IMR-90 (cell line): Measurements from ENCODE around the gene OR52I2. TPM values are rescaled to one million over a fixed set of nuclear protein-coding genes. Genes with fewer than 3 reads are reported as not detected.

Experiments
- ATAC-seq: fragments of 200-7000 bp; cut with Tn5 transposase; 2 replicates; pipeline ENCODE4 v1.9.1; 2020; ENCODE audit warnings: low read depth, mild to moderate bottlenecking, moderate library complexity
- BruUV-seq: library from RNA; stranded (reverse); fragments of 400-500 nt; replicated peaks from 2 replicates; lab custom pipeline; 2021; lab: Mats Ljungman, UMichigan
- CTCF ChIA-PET: fragments of 300-600 bp; formaldehyde crosslinking; extraction: SDS; loops from one replicate; lab custom pipeline; 2021; ENCODE audit warnings: antibody characterized with exemption; lab: Yijun Ruan, JAX
- POLR2A ChIA-PET: fragments of 300-600 bp; sonication (Branson Sonifier 250); formaldehyde crosslinking; loops from one replicate; lab custom pipeline; 2022; ENCODE audit warnings: antibody characterized with exemption; ENCODE audit not compliant: unreplicated experiment; lab: Charles Lee
- DNase-seq: peaks from one replicate; pipeline ENCODE4 v3.0.0; 2013
- H2AFZ ChIP-seq: replicated peaks from 2 replicates; pipeline ENCODE3; 2013; ENCODE audit warnings: low read length, mild to moderate bottlenecking; ENCODE audit not compliant: poor library complexity
- H2AK5ac ChIP-seq: 2 replicates; pipeline ENCODE4 v1.6.1; 2013; ENCODE audit warnings: low read depth, low read length, inconsistent platforms
- H2AK9ac ChIP-seq: replicated peaks from 2 replicates; pipeline ENCODE3; 2013; ENCODE audit warnings: mild to moderate bottlenecking, low read depth, low read length, moderate library complexity; ENCODE audit not compliant: poor library complexity
- H2BK120ac ChIP-seq: 2 replicates; pipeline ENCODE4 v1.6.1; 2013; ENCODE audit warnings: low read depth, low read length, inconsistent platforms
- H2BK15ac ChIP-seq: 3 replicates; pipeline ENCODE4 v1.6.1; 2013; ENCODE audit warnings: low read depth, low read length, inconsistent platforms
- H2BK20ac ChIP-seq: 2 replicates; pipeline ENCODE4 v1.6.1; 2013; ENCODE audit warnings: low read depth, mild to moderate bottlenecking, inconsistent platforms, low read length, moderate library complexity
- H2BK5ac ChIP-seq: 2 replicates; pipeline ENCODE4 v1.6.1; 2013; ENCODE audit warnings: mild to moderate bottlenecking, low read depth, low read length, inconsistent platforms; ENCODE audit not compliant: poor library complexity, severe bottlenecking
- H3K14ac ChIP-seq: replicated peaks from 2 replicates; pipeline ENCODE4 v1.6.1; 2013; ENCODE audit warnings: low read depth, low read length, inconsistent platforms
- H3K18ac ChIP-seq: 2 replicates; pipeline ENCODE4 v1.6.1; 2013; ENCODE audit warnings: low read depth, low read length, control low read depth
- H3K23ac ChIP-seq: 2 replicates; pipeline ENCODE4 v1.6.1; 2013; ENCODE audit warnings: low read depth, low read length, inconsistent platforms
- H3K27ac ChIP-seq: 2 replicates; pipeline ENCODE4 v1.5.1; 2013; ENCODE audit warnings: mild to moderate bottlenecking, control low read depth, low read length; ENCODE audit not compliant: insufficient read depth
- H3K27me3 ChIP-seq: 2 replicates; pipeline ENCODE4 v1.6.1; 2013; ENCODE audit warnings: low read length; ENCODE audit not compliant: control insufficient read depth, insufficient read depth
- H3K36me3 ChIP-seq: 2 replicates; pipeline ENCODE4 v1.6.1; 2013; ENCODE audit warnings: low read length, mixed read lengths; ENCODE audit not compliant: control insufficient read depth, insufficient read depth
- H3K4ac ChIP-seq: 2 replicates; pipeline ENCODE4 v1.6.1; 2013; ENCODE audit warnings: low read depth, low read length, inconsistent platforms
- H3K4me1 ChIP-seq: 2 replicates; pipeline ENCODE4 v1.6.1; 2013; ENCODE audit warnings: low read length, mixed read lengths; ENCODE audit not compliant: control insufficient read depth, insufficient read depth
- H3K4me2 ChIP-seq: 2 replicates; pipeline ENCODE4 v1.6.1; 2013; ENCODE audit warnings: low read depth, mild to moderate bottlenecking, control low read depth, low read length, moderate library complexity
- H3K4me3 ChIP-seq: 2 replicates; pipeline ENCODE4 v1.5.1; 2013; ENCODE audit warnings: low read depth, mild to moderate bottlenecking, control low read depth, low read length, moderate library complexity; ENCODE audit not compliant: insufficient read depth
- H3K56ac ChIP-seq: 2 replicates; pipeline ENCODE4 v1.6.1; 2013; ENCODE audit warnings: low read length, inconsistent platforms; ENCODE audit not compliant: insufficient read depth; ENCODE audit errors: extremely low read depth
- H3K79me1 ChIP-seq, 2 experiments: 2 replicates each; pipeline ENCODE4 v1.6.1; 2013; ENCODE audit warnings: low read length in 2 of 2, inconsistent platforms in 1 of 2, low read depth in 1 of 2
- H3K9ac ChIP-seq: 2 replicates; pipeline ENCODE4 v1.6.1; 2013; ENCODE audit warnings: low read depth, low read length, control low read depth
- H3K9me1 ChIP-seq: 2 replicates; pipeline ENCODE4 v1.6.1; 2013; ENCODE audit warnings: low read length, inconsistent platforms; ENCODE audit not compliant: insufficient read depth
- H3K9me3 ChIP-seq: 2 replicates; pipeline ENCODE4 v1.6.1; 2013; ENCODE audit warnings: low read length; ENCODE audit not compliant: control insufficient read depth, insufficient read depth
- H4K20me1 ChIP-seq: 2 replicates; pipeline ENCODE4 v1.6.1; 2013; ENCODE audit warnings: low read length, inconsistent platforms; ENCODE audit not compliant: insufficient read depth
- H4K5ac ChIP-seq: 2 replicates; pipeline ENCODE4 v1.6.1; 2013; ENCODE audit warnings: mild to moderate bottlenecking, low read depth, low read length, control low read depth
- H4K8ac ChIP-seq, 2 experiments: 2 replicates each; pipeline ENCODE4 v1.6.1; 2013; ENCODE audit warnings: low read depth in 2 of 2, low read length in 2 of 2, control low read depth in 1 of 2, inconsistent platforms in 1 of 2
- H4K91ac ChIP-seq: 2 replicates; pipeline ENCODE4 v1.6.1; 2013; ENCODE audit warnings: low read depth, low read length, inconsistent platforms; ENCODE audit not compliant: insufficient read depth
- CEBPB ChIP-seq: IDR thresholded peaks from 2 replicates; pipeline ENCODE4 v1.6.1; 2012; ENCODE audit warnings: low read depth, low read length, improper control_type of control experiment
- CHD1 ChIP-seq: IDR thresholded peaks from 2 replicates; pipeline ENCODE4 v1.6.1; 2012; ENCODE audit warnings: low read depth, low read length, improper control_type of control experiment
- FOS ChIP-seq: fragments of 150-350 bp; IDR thresholded peaks from 2 replicates; pipeline ENCODE4 v1.6.1; 2016; ENCODE audit warnings: low read depth, low read length
- MAFK ChIP-seq: IDR thresholded peaks from 2 replicates; pipeline ENCODE4 v1.6.1; 2012; ENCODE audit warnings: low read depth, low read length, improper control_type of control experiment
- MAZ ChIP-seq: IDR thresholded peaks from 2 replicates; pipeline ENCODE4 v1.6.1; 2012; ENCODE audit warnings: low read depth, mild to moderate bottlenecking, low read length, improper control_type of control experiment, moderate library complexity, borderline replicate concordance
- MXI1 ChIP-seq: IDR thresholded peaks from 2 replicates; pipeline ENCODE4 v1.6.1; 2012; ENCODE audit warnings: low read depth, mild to moderate bottlenecking, low read length, moderate library complexity, borderline replicate concordance
- NFE2L2 ChIP-seq: fragments of 150-350 bp; IDR thresholded peaks from 2 replicates; pipeline ENCODE4 v1.6.1; 2016; ENCODE audit warnings: low read depth, mild to moderate bottlenecking, low read length
- POLR2A ChIP-seq: IDR thresholded peaks from 2 replicates; pipeline ENCODE4 v1.6.1; 2012; ENCODE audit warnings: mild to moderate bottlenecking, low read depth, low read length
- RAD21 ChIP-seq: IDR thresholded peaks from 2 replicates; pipeline ENCODE4 v1.6.1; 2012; ENCODE audit warnings: low read length, improper control_type of control experiment
- RFX5 ChIP-seq: IDR thresholded peaks from 2 replicates; pipeline ENCODE4 v1.8.0; 2012; ENCODE audit warnings: low read depth, mild to moderate bottlenecking, low read length, moderate library complexity
- USF2 ChIP-seq: fragments of 150-350 bp; IDR thresholded peaks from 2 replicates; pipeline ENCODE4 v1.6.1; 2017; ENCODE audit warnings: mild to moderate bottlenecking, antibody characterized with exemption, low read length, low read depth
- WGBS, 2 experiments: methylation state at CpG; one replicate each; pipeline versions ENCODE4 v1.1.5 to v1.1.7; 2013; ENCODE audit warnings: missing lambda C conversion rate in 2 of 2; ENCODE audit not compliant: insufficient read length in 1 of 2; ENCODE audit errors: extremely low coverage in 2 of 2; 5-methylcytosine and 5-hydroxymethylcytosine counted together
- dilution Hi-C: fragments of 300-500 bp; cut with HindIII; formaldehyde crosslinking; loops from one replicate; pipeline ENCODE4 v1.14.3; 2018; ENCODE audit warnings: low sequenced_read_pairs; ENCODE audit not compliant: unreplicated experiment
- in situ Hi-C: fragments of 300-500 bp; cut with MboI; formaldehyde crosslinking; loops from 3 replicates; pipeline ENCODE4 v1.14.3; 2019; ENCODE audit warnings: low sequenced_read_pairs, inconsistent platforms, mixed read lengths
- intact Hi-C: fragments of 100-400 bp; cut with micrococcal nuclease; formaldehyde crosslinking; loops from 2 replicates; pipeline ENCODE4 v1.10.0; 2022
- polyA plus RNA-seq, 3 experiments: library from polyadenylated mRNA; depleted of rRNA; stranded (reverse); fragments of >200 nt; gene quantifications; 2 replicates each; pipeline ENCODE4 v1.2.3, GENCODE V29; 2012; ENCODE audit warnings: low replicate concordance in 1 of 3
- total RNA-seq: library from RNA; depleted of rRNA; stranded (reverse); fragments of >200 nt; gene quantifications from 2 replicates; pipeline ENCODE4 v1.2.3, GENCODE V29; 2012
- TF ChIP-seq, protein P1 (sequence below): fragments of 150-350 bp; IDR thresholded peaks from 2 replicates; pipeline ENCODE4 v1.6.1; 2016; ENCODE audit warnings: low read depth, mild to moderate bottlenecking, low read length, moderate library complexity, borderline replicate concordance

The OR52I2 gene
- total and polyA plus RNA-seq, 2 of the 4 experiments (the other 2 are of a cell fraction), result not detected

DNA sequence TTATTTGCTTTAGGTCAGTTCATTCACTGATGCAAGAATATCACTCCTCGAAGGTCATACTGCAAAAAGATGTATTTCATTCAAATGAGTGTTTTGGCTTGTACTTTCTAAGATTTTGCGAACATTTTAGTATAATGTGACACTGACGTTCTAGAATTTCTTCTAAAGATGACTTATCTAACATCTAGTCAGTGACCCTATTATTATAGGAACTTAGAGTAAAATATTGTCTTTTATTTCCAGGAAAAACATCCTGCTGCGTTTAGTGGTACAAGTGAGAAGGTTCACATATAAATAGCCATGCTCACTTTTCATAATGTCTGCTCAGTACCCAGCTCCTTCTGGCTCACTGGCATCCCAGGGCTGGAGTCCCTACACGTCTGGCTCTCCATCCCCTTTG is 36.7 kb upstream of the OR52I2 start, which contains the start of gene OR52M1:
TSS of gene OR52M1 (plus strand) at position 301 of the 400 bp plus-strand sequence. CDS start at position 301, 0 bp downstream.
- H4K20me1 ChIP-seq, result no peaks in the 10 kb centered on the region
- BruUV-seq, result no TSS peak
- no CpG with 5 or more reads among the region's 5 CpGs for WGBS, 2 experiments

More for the DNA sequence above, 36.7 kb upstream of the OR52I2 start, which contains the start of gene OR52M1:
- H2BK20ac ChIP-seq, result no peak within 1 kb of the TSS
- ATAC-seq, result no peak
- H3K9me1 ChIP-seq, result no peaks in the 10 kb centered on the region
- no peak within 1 kb of the TSS for H3K56ac ChIP-seq
- H3K79me1 ChIP-seq, result no peaks in the 10 kb centered on the region
- no peak within 1 kb of the TSS for H3K4me2 ChIP-seq
- H3K18ac ChIP-seq, result no peak within 1 kb of the TSS
- no peak within 1 kb of the TSS for H2AK5ac ChIP-seq
- H2AK9ac ChIP-seq, result no peak within 1 kb of the TSS
- H3K23ac ChIP-seq, result no peak within 1 kb of the TSS
- no peak within 1 kb of the TSS for H2BK120ac ChIP-seq
- H3K27me3 ChIP-seq, result no peaks in the 10 kb centered on the region
- no peak within 1 kb of the TSS for H3K27ac ChIP-seq
- no peak within 1 kb of the TSS for H3K4me3 ChIP-seq
- no peak within 1 kb of the TSS for H2BK5ac ChIP-seq
- no peak for DNase-seq
- no peak within 1 kb of the TSS for H4K5ac ChIP-seq
- H3K4ac ChIP-seq, result no peak within 1 kb of the TSS
- no peak for TF ChIP-seq NFE2L2
- TF ChIP-seq USF2, result no peak
- TF ChIP-seq CEBPB, result no peak
- TF ChIP-seq MAFK, result no peak
- TF ChIP-seq MXI1, result no peak
- TF ChIP-seq CHD1, result no peak
- no peak for TF ChIP-seq RFX5
- TF ChIP-seq MAZ, result no peak
- TF ChIP-seq FOS, result no peak
- TF ChIP-seq, protein P1, sequence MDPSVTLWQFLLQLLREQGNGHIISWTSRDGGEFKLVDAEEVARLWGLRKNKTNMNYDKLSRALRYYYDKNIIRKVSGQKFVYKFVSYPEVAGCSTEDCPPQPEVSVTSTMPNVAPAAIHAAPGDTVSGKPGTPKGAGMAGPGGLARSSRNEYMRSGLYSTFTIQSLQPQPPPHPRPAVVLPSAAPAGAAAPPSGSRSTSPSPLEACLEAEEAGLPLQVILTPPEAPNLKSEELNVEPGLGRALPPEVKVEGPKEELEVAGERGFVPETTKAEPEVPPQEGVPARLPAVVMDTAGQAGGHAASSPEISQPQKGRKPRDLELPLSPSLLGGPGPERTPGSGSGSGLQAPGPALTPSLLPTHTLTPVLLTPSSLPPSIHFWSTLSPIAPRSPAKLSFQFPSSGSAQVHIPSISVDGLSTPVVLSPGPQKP, result no peak
- TF ChIP-seq POLR2A, result no peak
- TF ChIP-seq RAD21, result no peak
- no peaks in the 10 kb centered on the region for H3K36me3 ChIP-seq
- H3K4me1 ChIP-seq, result no peaks in the 10 kb centered on the region
- H2BK15ac ChIP-seq, result no peak within 1 kb of the TSS
- dilution Hi-C loops (no loop called here), intact Hi-C loops (no loop called here), in situ Hi-C loops (loop anchor here (5.0 kb wide), 1 partner anchor 363 kb away; no protein-coding TSS in a partner anchor)
- H4K8ac ChIP-seq, result no peak within 1 kb of the TSS
- H3K14ac ChIP-seq, result no peak within 1 kb of the TSS
- no peak within 1 kb of the TSS for H4K91ac ChIP-seq
- no peak within 1 kb of the TSS for H2AFZ ChIP-seq
- H3K9ac ChIP-seq, result no peak within 1 kb of the TSS
- POLR2A ChIA-PET, result no interaction called here
- no peaks in the 10 kb centered on the region for H3K9me3 ChIP-seq
- CTCF ChIA-PET, result no interaction called here
